Stimulated activated CD8-positive, alpha-beta memory T cell treated with anti-CD3 and anti-CD28 coated beads, Interleukin-7, amount 100 ng/mL, for 24 hours (primary cell): Measurements from ENCODE around the gene ELAVL3.
"Not testable (repeated sequence)": the region's sequence is repeated elsewhere in the genome, so short reads cannot be mapped to it uniquely, and the experiment has no call there.

Experiments used
- DNase-seq: peaks from one replicate; pipeline ENCODE4 v3.0.0-alpha.2; 2020; ENCODE audit warnings: low read depth

Gene ELAVL3

GRCh38 chr19:11435833-11436313, 45.0 kb downstream of the ELAVL3 start:
- DNase-seq: no peak

GRCh38 chr19:11435057-11435832, 45.6 kb downstream of the ELAVL3 start, which contains the start of the genes ODAD3 and PRKCSH:
ODAD3 (minus strand) TSS chr19:11435121; CDS start chr19:11435016, 105 bp downstream.
PRKCSH (plus strand) TSS chr19:11435635; CDS start chr19:11436118, 483 bp downstream.
- peak; percentile 99 for DNase-seq

GRCh38 chr19:11434703-11435056, 46.2 kb downstream of the ELAVL3 start:
- DNase-seq: no peak

GRCh38 chr19:11433526-11433925, 47.3 kb downstream of the ELAVL3 start:
- DNase-seq: not testable (repeated sequence)

GRCh38 chr19:11426656-11427055, 54.2 kb downstream of the ELAVL3 start:
- no peak for DNase-seq

GRCh38 chr19:11425719-11426457, 55.0 kb downstream of the ELAVL3 start:
- no peak for DNase-seq

GRCh38 chr19:11423791-11424181, 57.1 kb downstream of the ELAVL3 start:
- DNase-seq: no peak

- no peak for DNase-seq
Measured at GRCh38 chr19:11423164-11423790, 57.6 kb downstream of the ELAVL3 start.

GRCh38 chr19:11422163-11423065, 58.4 kb downstream of the ELAVL3 start:
- peak; percentile 35 for DNase-seq

- peak; percentile 21 for DNase-seq
Measured at GRCh38 chr19:11421371-11422098, 59.3 kb downstream of the ELAVL3 start.

GRCh38 chr19:11420429-11421370, 60.1 kb downstream of the ELAVL3 start:
- DNase-seq: no peak

GRCh38 chr19:11418549-11419506, 62.0 kb downstream of the ELAVL3 start, which contains the start of gene RGL3:
RGL3 (minus strand) TSS chr19:11419314; CDS start chr19:11419278, 36 bp downstream.
- DNase-seq: no peak

GRCh38 chr19:11418094-11418548, 62.7 kb downstream of the ELAVL3 start:
- no peak for DNase-seq

- no peak for DNase-seq
Measured at GRCh38 chr19:11416346-11417052, 64.3 kb downstream of the ELAVL3 start.

- no peak for DNase-seq
Measured at GRCh38 chr19:11414544-11414943, 66.3 kb downstream of the ELAVL3 start.

GRCh38 chr19:11410682-11411081, 70.2 kb downstream of the ELAVL3 start:
- no peak for DNase-seq

- DNase-seq: no peak
Measured at GRCh38 chr19:11408591-11408990, 72.3 kb downstream of the ELAVL3 start.
